ENCODE measurements around the gene AGBL4. TPM values are rescaled to one million over a fixed set of nuclear protein-coding genes. Genes with fewer than 3 reads are reported as not detected.

AGBL4 gene
- total and polyA plus RNA-seq, 2 of the 13 experiments (the other 11 are each of a cell fraction or from before 2014, with no cell fraction given): not detected

DNA sequence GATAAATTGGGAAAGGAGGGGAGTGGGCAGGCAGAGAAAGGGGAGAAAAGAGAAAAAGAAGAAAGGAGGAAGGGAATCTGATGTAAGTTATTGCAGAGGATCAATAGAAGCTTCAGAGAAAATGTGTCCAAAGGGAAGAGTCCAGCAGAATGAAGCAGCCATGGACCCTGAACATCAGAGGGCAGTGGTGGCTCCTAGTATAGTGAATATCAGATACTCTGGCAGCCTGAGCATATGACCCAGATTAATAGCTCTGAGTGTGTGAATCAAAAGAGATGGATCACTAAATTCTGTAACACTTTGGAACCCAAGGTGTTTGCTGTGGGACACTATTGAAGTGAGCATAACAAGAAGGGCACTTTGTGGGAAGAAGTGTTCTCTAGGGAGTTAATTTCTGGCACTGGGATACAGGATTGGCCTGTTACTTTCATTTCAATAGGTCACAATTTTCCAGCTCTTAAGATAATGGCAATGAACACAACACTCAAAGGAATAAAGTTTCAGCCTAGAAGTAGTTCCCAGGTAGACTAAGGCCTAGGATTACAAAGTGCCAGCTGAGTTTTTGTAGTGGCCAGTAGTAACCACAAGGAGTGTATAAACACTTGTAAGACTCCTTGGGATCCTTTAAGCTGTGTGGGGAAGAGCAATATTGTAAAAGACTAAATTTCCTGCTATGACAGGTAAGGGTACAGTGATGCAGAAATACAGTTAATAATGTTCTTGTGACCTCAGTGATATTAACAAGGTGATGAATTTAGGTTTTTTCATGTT, 1082.6 kb downstream of the AGBL4 start:
- no peaks in the 10 kb centered on the region for H3K36me3 ChIP-seq (replicated peaks in 1 of 2; ENCODE audit: control insufficient read depth in 1 of 2, insufficient read depth in 2 of 2, low read length in 2 of 2)
- H3K79me2 ChIP-seq (ENCODE audit: insufficient read depth, low read length): no peaks in the 10 kb centered on the region
- H2AFZ ChIP-seq (ENCODE audit: low read length): no peak overlapping the region
- H3K9ac ChIP-seq (ENCODE audit: insufficient read depth, low read depth, low read length): no peak overlapping the region
- H4K20me1 ChIP-seq (ENCODE audit: insufficient read depth, low read length): no peaks in the 10 kb centered on the region
- no peak overlapping the region for H3K4me3 ChIP-seq (replicated peaks in 1 of 3; ENCODE audit: insufficient read depth in 1 of 3, low read depth in 2 of 3, low read length in 3 of 3)
- in situ Hi-C loops (cut with HindIII; ENCODE audit: extremely low pct_ligation_motif_present, low pct_unique_long_range_greater_than_20kb) (no loop called here), intact Hi-C loops (cut with micrococcal nuclease; ENCODE audit: unreplicated experiment) (no loop called here)
- no peaks in the 10 kb centered on the region for H3K4me1 ChIP-seq (ENCODE audit: insufficient read depth, low read length)
- BruUV-seq (replicated peaks): no TSS peak
- DNase-seq (ENCODE audit: low spot score) (no peak), FAIRE-seq (no peak), ATAC-seq (no peak)
- H3K4me2 ChIP-seq (ENCODE audit: low read depth, low read length): no peak overlapping the region
- ChIA-PET POLR2A (no interaction called here), CTCF (ENCODE audit: low intra/inter-chr PET ratio, low total read pairs) (no interaction called here)
- H3K27ac ChIP-seq (ENCODE audit: extremely low read length, insufficient read depth, low read length): no peak overlapping the region
- no peaks in the 10 kb centered on the region for H3K27me3 ChIP-seq (ENCODE audit: control insufficient read depth in 1 of 2, insufficient read depth in 2 of 2, low read length in 2 of 2)
- peaks cover 66% of the 10 kb centered on the region for H3K9me3 ChIP-seq (ENCODE audit: low read length)
- no peak for TF ChIP-seq ZNF256 (CRISPR knock-in tag; conservative IDR thresholded peaks at IDR 0.05)
- no peak for TF ChIP-seq ZNF652 (CRISPR knock-in tag; IDR thresholded peaks at IDR 0.05; ENCODE audit: borderline replicate concordance, low read depth)
- no peak for TF ChIP-seq ZNF550 (CRISPR knock-in tag; IDR thresholded peaks at IDR 0.05; ENCODE audit: borderline replicate concordance)
- TF ChIP-seq ZZZ3 (CRISPR knock-in tag; IDR thresholded peaks at IDR 0.05; ENCODE audit: borderline replicate concordance): no peak
- TF ChIP-seq ZNF383 (CRISPR knock-in tag; IDR thresholded peaks at IDR 0.05; ENCODE audit: borderline replicate concordance): no peak
- TF ChIP-seq HNRNPLL (IDR thresholded peaks at IDR 0.05; ENCODE audit: low read depth, low read length, poor library complexity, severe bottlenecking): no peak
- TF ChIP-seq DR1 (CRISPR knock-in tag; IDR thresholded peaks at IDR 0.05): no peak
- TF ChIP-seq, protein P1, sequence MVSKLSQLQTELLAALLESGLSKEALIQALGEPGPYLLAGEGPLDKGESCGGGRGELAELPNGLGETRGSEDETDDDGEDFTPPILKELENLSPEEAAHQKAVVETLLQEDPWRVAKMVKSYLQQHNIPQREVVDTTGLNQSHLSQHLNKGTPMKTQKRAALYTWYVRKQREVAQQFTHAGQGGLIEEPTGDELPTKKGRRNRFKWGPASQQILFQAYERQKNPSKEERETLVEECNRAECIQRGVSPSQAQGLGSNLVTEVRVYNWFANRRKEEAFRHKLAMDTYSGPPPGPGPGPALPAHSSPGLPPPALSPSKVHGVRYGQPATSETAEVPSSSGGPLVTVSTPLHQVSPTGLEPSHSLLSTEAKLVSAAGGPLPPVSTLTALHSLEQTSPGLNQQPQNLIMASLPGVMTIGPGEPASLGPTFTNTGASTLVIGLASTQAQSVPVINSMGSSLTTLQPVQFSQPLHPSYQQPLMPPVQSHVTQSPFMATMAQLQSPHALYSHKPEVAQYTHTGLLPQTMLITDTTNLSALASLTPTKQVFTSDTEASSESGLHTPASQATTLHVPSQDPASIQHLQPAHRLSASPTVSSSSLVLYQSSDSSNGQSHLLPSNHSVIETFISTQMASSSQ (IDR thresholded peaks at IDR 0.05; ENCODE audit: low read depth): no peak
- TF ChIP-seq, protein P1 (CRISPR knock-in tag; IDR thresholded peaks at IDR 0.05; ENCODE audit: borderline replicate concordance): no peak
- no peak for TF ChIP-seq ARID2 (CRISPR knock-in tag; IDR thresholded peaks at IDR 0.05; ENCODE audit: borderline replicate concordance)
- no peak for TF ChIP-seq ARNT (IDR thresholded peaks at IDR 0.05)
